NCI-H345 (cell line): ENCODE data around the gene RORC.
"Not testable (repeated sequence)": the region's sequence is repeated elsewhere in the genome, so short reads cannot be mapped to it uniquely, and the experiment has no call there.

Experiments
- DNase-seq: peaks from one replicate; lab custom pipeline; 2025; lab: John Stamatoyannopoulos, UW

RORC gene

GRCh38 chr1:151774256-151774922, 57.2 kb downstream of the RORC start:
- DNase-seq: no peak

DNA sequence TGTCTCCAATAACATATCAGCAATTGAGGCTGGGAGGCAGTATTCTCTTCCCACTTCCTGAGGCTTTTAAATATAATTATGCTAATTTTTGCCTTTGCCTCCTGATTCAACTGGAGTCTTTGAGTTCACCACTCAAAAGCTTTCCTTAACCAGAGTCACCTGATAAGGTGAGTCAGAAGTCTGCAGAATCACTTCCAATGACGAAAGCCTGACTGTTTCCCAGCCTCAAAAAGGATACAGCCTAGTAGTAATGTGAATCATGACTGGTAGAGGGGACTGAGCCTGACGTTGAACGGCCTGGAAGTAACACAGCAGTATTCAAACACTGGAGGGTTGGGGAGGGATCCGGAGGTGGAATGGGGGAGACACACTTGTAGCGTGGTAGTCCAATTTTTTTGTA, 57.9 kb downstream of the RORC start:
- DNase-seq: no peak

GRCh38 chr1:151769270-151769669, 62.3 kb downstream of the RORC start:
- not testable (repeated sequence) for DNase-seq

DNA sequence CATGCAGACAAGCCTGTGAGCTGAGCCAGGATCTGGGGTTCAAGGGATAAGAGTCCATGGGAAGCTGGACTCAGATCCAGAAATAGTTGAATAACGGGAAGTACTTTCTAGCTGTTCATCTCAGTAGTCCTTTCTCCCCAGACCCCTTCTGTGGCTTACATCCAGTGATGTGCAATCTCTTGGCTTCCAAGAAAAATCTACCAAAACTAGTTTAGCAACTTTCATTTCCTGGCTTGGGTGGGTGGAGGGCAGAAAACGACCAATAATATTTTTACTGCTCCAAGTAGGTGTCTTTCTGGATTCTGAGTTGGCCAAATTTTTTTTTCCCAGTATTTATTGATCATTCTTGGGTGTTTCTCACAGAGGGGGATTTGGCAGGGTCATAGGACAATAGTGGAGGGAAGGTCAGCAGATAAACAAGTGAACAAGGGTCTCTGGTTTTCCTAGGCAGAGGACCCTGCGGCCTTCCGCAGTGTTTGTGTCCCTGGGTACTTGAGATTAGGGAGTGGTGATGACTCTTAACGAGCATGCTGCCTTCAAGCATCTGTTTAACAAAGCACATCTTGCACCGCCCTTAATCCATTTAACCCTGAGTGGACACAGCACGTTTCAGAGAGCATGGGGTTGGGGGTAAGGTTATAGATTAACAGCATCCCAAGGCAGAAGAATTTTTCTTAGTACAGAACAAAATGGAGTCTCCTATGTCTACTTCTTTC, 63.1 kb downstream of the RORC start:
- not testable (repeated sequence) for DNase-seq

DNA sequence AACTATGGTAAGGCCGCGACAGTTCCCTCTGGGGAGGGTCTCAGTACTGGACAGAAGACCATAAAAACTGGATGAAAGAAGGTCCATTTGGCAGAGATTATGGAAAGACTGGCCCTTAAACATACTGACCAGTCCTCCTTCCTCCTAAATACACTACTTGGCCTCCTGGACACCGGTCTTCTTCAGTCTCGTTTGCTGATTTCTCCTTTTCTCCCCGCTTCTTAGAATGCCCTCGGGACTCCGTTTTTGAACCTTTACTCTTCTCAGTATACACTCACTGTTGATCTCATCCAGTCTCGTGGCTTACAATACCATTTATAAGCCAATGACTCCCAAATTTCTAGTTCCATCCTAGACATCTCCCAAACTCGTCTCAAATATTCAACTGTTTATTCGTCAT, 67.6 kb downstream of the RORC start:
- no peak for DNase-seq

DNA sequence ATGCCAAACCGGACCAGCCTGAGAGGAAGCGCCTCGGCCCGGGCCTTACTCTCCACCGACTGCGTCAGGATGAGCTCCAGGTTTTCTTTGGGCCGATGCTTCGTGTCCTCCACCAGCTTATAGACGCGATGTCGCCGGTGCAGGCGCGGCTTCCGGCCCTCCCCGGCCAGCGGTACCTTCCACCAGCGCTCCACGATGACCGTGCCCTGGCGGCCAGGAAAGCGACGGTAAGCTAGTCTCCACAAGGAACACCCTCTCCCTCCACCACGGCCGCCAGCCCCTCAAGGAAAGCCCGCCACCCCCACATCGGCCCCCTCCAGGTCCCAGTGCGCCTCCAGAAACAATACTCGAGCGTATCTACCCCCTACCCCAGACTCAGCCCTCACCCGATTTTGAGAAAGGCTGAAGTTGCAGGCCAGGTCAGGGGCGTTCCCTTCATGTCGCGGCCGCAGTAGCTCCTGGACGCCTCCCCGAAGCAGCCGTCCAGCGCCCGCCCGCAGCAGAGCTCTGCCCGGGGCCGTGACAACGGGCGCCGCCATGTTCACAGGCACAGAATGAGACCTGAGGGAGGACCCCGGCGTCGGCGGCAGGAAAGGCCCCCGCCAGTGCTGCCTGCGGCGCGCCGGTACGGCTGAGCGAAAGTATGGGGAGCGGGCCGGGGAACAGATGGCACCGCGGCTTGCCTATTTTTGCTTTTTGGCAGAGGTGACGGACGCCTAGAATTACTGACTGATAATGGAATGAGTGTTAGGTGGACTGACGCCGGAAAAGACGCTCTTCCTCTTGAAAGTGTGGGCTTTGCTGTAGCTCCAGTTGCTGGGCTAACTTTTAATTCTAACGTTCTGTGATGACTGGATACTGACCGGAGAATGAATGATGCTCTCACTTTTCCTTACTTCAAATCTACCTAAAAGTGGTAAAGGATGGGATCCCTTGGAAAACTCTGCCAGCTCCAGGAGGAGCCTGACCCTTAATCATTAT, 68.4 kb downstream of the RORC start, which contains the start of gene MRPL9:
TSS of gene MRPL9 (minus strand) at position 556 of the 981 bp plus-strand sequence. CDS start at position 539, 17 bp downstream.
- peak; percentile 91 for DNase-seq

DNA sequence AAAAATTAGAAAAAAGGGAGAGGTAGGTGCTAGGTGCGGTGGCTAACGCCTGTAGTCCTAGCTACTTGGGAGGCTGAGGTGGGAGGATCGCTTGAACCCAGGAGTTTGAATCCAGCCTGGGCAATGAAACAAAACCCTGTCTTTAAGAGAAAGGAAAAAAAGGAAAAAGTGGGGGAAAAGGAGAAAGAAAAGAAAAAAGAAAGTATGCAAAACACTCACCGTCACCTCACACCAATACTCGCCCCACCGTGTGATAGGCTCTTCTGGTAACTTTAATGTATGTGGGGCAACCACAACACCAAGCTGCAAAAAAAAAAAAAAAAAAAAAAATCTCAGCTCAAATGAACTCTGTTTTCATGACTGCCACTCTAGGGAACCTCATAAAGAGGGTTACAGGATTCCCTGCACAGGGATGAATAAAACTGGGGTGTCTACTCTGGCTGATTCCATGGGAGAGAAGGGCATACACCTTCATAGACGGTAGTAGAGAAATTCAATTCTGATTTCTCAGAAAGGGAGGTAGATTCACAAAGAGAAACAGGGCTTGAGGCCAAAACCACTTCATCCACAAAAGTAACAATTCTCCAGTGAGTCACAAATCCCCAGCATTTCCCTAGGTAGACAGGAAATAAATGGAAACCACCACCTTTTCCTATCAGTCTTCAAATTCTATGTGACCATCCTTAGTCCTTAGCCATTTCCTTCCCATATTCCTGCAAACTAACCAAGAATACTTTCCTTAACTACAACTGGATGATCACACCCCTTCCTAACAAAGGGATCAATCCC, 70.8 kb downstream of the RORC start:
- DNase-seq: no peak

- no peak for DNase-seq
These were observed 72.4 kb downstream of the RORC start for GRCh38 chr1:151759241-151759640.

DNA sequence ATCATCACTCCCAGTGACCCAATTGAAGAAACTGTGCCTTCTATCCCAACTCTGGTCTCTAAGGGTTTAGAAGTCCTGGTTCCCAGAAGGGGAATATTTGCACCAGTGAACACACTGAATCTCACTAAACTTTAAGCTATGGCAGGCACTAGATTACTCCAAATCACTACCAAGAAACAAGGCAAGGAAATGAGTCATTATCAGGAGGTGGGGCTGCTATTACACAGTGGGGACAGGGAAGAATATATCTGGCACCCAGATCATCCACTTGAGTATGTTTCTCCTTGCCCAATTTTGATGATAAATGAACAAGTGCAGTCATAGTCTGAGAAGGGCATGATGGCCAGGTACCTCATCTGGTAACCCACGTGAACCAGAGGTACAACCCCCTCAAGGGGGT, 75.3 kb downstream of the RORC start:
- DNase-seq: no peak
